GM18508 (cell line): ENCODE measurements around the gene CRYBA1.
"Not testable (repeated sequence)": the region's sequence is repeated elsewhere in the genome, so short reads cannot be mapped to it uniquely, and the experiment has no call there.

Source experiments
- ATAC-seq: cut with Tn5 transposase; IDR thresholded peaks from one replicate; pipeline ENCODE4 v1.9.1; 2021; ENCODE audit warnings: moderate number of reproducible peaks; ENCODE audit not compliant: insufficient read depth, unreplicated experiment

Gene CRYBA1

GRCh38 chr17:29237476-29238132, 9.1 kb upstream of the CRYBA1 start:
- ATAC-seq, result no peak

GRCh38 chr17:29238133-29238850, 8.4 kb upstream of the CRYBA1 start:
- ATAC-seq, result no peak

GRCh38 chr17:29240477-29240876, 6.2 kb upstream of the CRYBA1 start:
- ATAC-seq, result no peak

GRCh38 chr17:29240968-29241963, 5.4 kb upstream of the CRYBA1 start:
- no peak for ATAC-seq

GRCh38 chr17:29242051-29242450, 4.6 kb upstream of the CRYBA1 start:
- no peak for ATAC-seq

- ATAC-seq, result no peak
These were observed 3.9 kb upstream of the CRYBA1 start for GRCh38 chr17:29242790-29243189.

- ATAC-seq, result no peak
These were observed 2.9 kb upstream of the CRYBA1 start for GRCh38 chr17:29243792-29244191.

- no peak for ATAC-seq
These were observed 1.3 kb upstream of the CRYBA1 start for GRCh38 chr17:29245401-29245800.

- no peak for ATAC-seq
These were observed 560 bp downstream of the CRYBA1 start for GRCh38 chr17:29247219-29247618.

- no peak for ATAC-seq
These were observed 2.2 kb downstream of the CRYBA1 start for GRCh38 chr17:29248845-29249244.

- no peak for ATAC-seq
These were observed 4.0 kb downstream of the CRYBA1 start for GRCh38 chr17:29250666-29251065.

GRCh38 chr17:29251184-29251583, 4.5 kb downstream of the CRYBA1 start:
- no peak for ATAC-seq

GRCh38 chr17:29252101-29252791, 5.6 kb downstream of the CRYBA1 start:
- ATAC-seq, result no peak

- ATAC-seq, result no peak
These were observed 6.4 kb downstream of the CRYBA1 start for GRCh38 chr17:29253037-29253436.

GRCh38 chr17:29255926-29256522, 9.4 kb downstream of the CRYBA1 start:
- ATAC-seq, result no peak

GRCh38 chr17:29256735-29257466, 10.2 kb downstream of the CRYBA1 start:
- no peak for ATAC-seq

GRCh38 chr17:29257756-29258155, 11.1 kb downstream of the CRYBA1 start:
- no peak for ATAC-seq

- ATAC-seq, result no peak
These were observed 17.3 kb downstream of the CRYBA1 start for GRCh38 chr17:29263916-29264315.

- not testable (repeated sequence) for ATAC-seq
These were observed 25.3 kb downstream of the CRYBA1 start for GRCh38 chr17:29271980-29272379.
